PC-3 (cell line): ENCODE results near the gene CALB2.

Experiments
- EZH2 ChIP-seq: fragments of 300-600 bp; sonication (generic); IDR thresholded peaks from one replicate; pipeline ENCODE4 v1.6.1; 2017; ENCODE audit warnings: antibody characterized with exemption, mild to moderate bottlenecking, low read length; ENCODE audit not compliant: unreplicated experiment
- EZH2phosphoT487 ChIP-seq: fragments of 300-600 bp; sonication (generic); IDR thresholded peaks from 2 replicates; pipeline ENCODE4 v1.6.1; 2018; ENCODE audit warnings: mild to moderate bottlenecking, antibody characterized with exemption, low read length, borderline replicate concordance
- TF ChIP-seq, protein P1 (sequence below): fragments of 300-600 bp; sonication (generic); conservative IDR thresholded peaks from 2 replicates; pipeline ENCODE4 v1.5.1; 2017; ENCODE audit warnings: antibody characterized with exemption, low read depth, mild to moderate bottlenecking, low read length

DNA sequence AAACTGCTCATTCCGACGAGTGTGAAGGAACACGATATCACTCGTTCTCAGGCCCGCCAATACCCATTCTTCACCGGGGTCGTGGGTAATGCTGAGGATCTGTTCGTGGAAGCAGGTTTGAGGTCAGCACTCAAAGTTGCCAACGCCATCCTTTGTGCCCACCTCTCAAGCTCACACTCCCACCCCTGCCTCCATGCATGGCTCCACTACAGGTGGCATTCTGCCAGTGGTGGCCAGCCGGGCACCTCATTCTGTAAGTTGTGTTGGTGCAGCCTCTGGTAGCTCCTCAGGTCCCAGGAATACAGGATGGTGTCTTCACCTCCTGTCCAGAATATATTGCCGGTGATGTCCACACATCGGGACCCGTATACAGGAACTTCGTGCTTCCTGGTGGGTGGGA, 72.7 kb downstream of the CALB2 start:
- TF ChIP-seq, protein P1, sequence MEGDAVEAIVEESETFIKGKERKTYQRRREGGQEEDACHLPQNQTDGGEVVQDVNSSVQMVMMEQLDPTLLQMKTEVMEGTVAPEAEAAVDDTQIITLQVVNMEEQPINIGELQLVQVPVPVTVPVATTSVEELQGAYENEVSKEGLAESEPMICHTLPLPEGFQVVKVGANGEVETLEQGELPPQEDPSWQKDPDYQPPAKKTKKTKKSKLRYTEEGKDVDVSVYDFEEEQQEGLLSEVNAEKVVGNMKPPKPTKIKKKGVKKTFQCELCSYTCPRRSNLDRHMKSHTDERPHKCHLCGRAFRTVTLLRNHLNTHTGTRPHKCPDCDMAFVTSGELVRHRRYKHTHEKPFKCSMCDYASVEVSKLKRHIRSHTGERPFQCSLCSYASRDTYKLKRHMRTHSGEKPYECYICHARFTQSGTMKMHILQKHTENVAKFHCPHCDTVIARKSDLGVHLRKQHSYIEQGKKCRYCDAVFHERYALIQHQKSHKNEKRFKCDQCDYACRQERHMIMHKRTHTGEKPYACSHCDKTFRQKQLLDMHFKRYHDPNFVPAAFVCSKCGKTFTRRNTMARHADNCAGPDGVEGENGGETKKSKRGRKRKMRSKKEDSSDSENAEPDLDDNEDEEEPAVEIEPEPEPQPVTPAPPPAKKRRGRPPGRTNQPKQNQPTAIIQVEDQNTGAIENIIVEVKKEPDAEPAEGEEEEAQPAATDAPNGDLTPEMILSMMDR: no peak
- TF ChIP-seq EZH2phosphoT487: no peak
- no peak for TF ChIP-seq EZH2
